Measurements from ENCODE around the gene FOXL1. TPM values are rescaled to one million over a fixed set of nuclear protein-coding genes. Genes with fewer than 3 reads are reported as not detected.

The FOXL1 gene
- total and polyA plus RNA-seq, 10 donors: 0.03 to 0.29 (median 0.07) TPM; not detected in 7

GRCh38 chr16:86622700-86623615 lies 44.6 kb downstream of the FOXL1 start:
- no peak for TF ChIP-seq POLR2A (IDR thresholded peaks at IDR 0.05)
- no peak for TF ChIP-seq POLR2AphosphoS5 (IDR thresholded peaks at IDR 0.05)
- no peak for TF ChIP-seq CTCF (IDR thresholded peaks at IDR 0.05 in 8 of 11, conservative IDR thresholded peaks at IDR 0.05 in 3 of 11)
- no peak for DNase-seq
- no peaks in the 10 kb centered on the region for H3K9me3 ChIP-seq
- no peak overlapping the region for H3K27ac ChIP-seq
- intact Hi-C loops (cut with DNase I; ENCODE audit: low total_unique reads): no loop called here
- H3K4me1 ChIP-seq: no peaks in the 10 kb centered on the region
- WGBS, 5 donors: 86 to 96% (median 90%) methylated on average over 16 of the region's 16 CpGs
- H3K27me3 ChIP-seq (replicated peaks in 1 of 7): peaks cover 0 to 22% (median 0%) of the 10 kb centered on the region in 7 donors
- no peak overlapping the region for H3K4me3 ChIP-seq
- no peaks in the 10 kb centered on the region for H3K36me3 ChIP-seq

DNA sequence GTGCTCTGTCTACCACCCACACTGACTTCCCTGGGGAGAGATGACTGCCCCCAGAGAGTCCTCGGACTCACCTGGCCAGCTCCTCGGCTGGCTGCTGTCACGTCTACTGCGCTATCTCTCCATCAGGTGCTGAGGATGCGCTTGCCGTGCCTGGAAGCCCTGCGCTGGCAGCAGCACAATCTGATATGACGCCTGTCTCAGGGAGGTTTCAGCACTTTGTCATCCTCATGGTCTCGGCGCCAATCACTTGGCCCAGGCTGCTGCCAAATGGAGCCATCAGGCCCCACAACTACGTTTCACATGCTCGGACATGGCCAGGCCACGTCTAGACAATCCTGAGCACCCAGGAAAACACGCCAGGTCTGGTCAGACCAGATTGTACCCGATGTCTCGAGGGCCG lies 46.7 kb downstream of the FOXL1 start:
- DNase-seq: no peak
- no peaks in the 10 kb centered on the region for H3K36me3 ChIP-seq
- H3K27ac ChIP-seq: no peak overlapping the region
- no peak for TF ChIP-seq POLR2AphosphoS5 (IDR thresholded peaks at IDR 0.05)
- no peak for TF ChIP-seq POLR2A (IDR thresholded peaks at IDR 0.05)
- no peak for TF ChIP-seq CTCF (IDR thresholded peaks at IDR 0.05 in 8 of 11, conservative IDR thresholded peaks at IDR 0.05 in 3 of 11)
- 86 to 90% (median 89%) methylated on average over 17 of the region's 17 CpGs for WGBS, 5 donors
- peaks cover 0 to 16% (median 0%) of the 10 kb centered on the region in 7 donors for H3K27me3 ChIP-seq (replicated peaks in 1 of 7)
- no peak overlapping the region for H3K4me3 ChIP-seq
- H3K4me1 ChIP-seq: no peaks in the 10 kb centered on the region
- intact Hi-C loops (cut with DNase I; ENCODE audit: low total_unique reads): no loop called here
- no peaks in the 10 kb centered on the region for H3K9me3 ChIP-seq

- intact Hi-C loops (cut with DNase I; ENCODE audit: low total_unique reads): no loop called here
- H3K27ac ChIP-seq: no peak overlapping the region
- H3K36me3 ChIP-seq: no peaks in the 10 kb centered on the region
- peaks cover 0 to 12% (median 0%) of the 10 kb centered on the region in 7 donors for H3K27me3 ChIP-seq (replicated peaks in 1 of 7)
- H3K4me1 ChIP-seq: no peaks in the 10 kb centered on the region
- 72 to 89% (median 84%) methylated on average over 7 of the region's 7 CpGs for WGBS, 5 donors
- no peaks in the 10 kb centered on the region for H3K9me3 ChIP-seq
- H3K4me3 ChIP-seq: no peak overlapping the region
- TF ChIP-seq POLR2AphosphoS5 (IDR thresholded peaks at IDR 0.05): no peak
- DNase-seq: no peak
Observed at GRCh38 chr16:86625821-86626220, 47.5 kb downstream of the FOXL1 start.

GRCh38 chr16:86626284-86626683 lies 47.9 kb downstream of the FOXL1 start:
- peaks cover 0 to 10% (median 0%) of the 10 kb centered on the region in 7 donors for H3K27me3 ChIP-seq (replicated peaks in 1 of 7)
- DNase-seq: no peak
- 89 to 94% (median 92%) methylated on average over 10 to 12 of the region's 12 CpGs for WGBS, 5 donors
- H3K4me3 ChIP-seq: no peak overlapping the region
- no peaks in the 10 kb centered on the region for H3K36me3 ChIP-seq
- no peaks in the 10 kb centered on the region for H3K9me3 ChIP-seq
- no peak overlapping the region for H3K27ac ChIP-seq
- intact Hi-C loops (cut with DNase I; ENCODE audit: low total_unique reads): no loop called here
- no peaks in the 10 kb centered on the region for H3K4me1 ChIP-seq
- TF ChIP-seq CTCF (IDR thresholded peaks at IDR 0.05 in 8 of 11, conservative IDR thresholded peaks at IDR 0.05 in 3 of 11) (no peak), POLR2A (IDR thresholded peaks at IDR 0.05) (no peak), POLR2AphosphoS5 (IDR thresholded peaks at IDR 0.05) (no peak)
